ENCODE measurements around the gene CDKAL1. TPM values are rescaled to one million over a fixed set of nuclear protein-coding genes. Genes with fewer than 3 reads are reported as not detected.

Gene CDKAL1
- total RNA-seq, 1 experiment from 2014 or later, result 24.4 TPM

DNA sequence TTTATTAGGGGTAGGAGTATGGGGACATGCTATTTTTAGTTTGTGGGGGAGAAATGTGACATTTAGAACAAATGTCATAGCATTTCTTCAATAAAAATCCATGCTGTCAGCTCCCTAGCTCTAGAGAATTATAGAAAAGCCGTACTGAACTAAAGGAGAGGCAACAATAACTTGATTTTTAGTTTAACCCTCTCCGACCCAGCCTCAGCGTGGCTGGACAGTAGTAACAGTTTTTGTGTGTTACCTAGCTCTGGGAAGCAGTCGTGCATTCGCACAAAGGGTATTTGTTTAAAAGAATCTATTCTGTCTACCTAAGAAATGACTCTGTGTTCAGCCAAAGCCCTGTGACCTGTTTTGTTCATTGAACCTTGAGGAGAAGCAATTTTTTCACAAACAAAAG, 616.9 kb downstream of the CDKAL1 start:
- no peaks in the 10 kb centered on the region for H3K27me3 ChIP-seq (ENCODE audit: control insufficient read depth, insufficient read depth, low read length)
- no peak overlapping the region for H3K4me3 ChIP-seq (ENCODE audit: insufficient read depth, low read depth, low read length)
- DNase-seq, result no peak
- H3K36me3 ChIP-seq (replicated peaks; ENCODE audit: control insufficient read depth, insufficient read depth, low read length), result no peaks in the 10 kb centered on the region

DNA sequence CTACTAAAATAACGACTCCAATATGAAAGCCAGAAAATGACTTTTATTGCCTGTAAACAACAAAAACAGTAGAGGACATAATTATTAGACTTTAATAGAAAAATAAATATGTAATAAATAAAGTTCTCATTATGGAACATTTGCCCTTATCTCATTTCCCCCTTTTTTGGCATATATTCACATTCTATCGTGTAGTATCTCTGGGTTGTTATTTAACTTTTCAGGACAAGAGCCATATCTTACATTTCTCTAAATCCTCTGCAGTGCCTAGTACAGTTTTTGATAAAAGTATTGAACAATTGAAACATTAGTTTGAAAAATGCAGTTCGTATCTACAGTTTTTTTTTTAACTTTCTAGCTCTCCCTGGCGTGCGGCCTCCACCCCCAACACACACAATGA, 617.3 kb downstream of the CDKAL1 start:
- DNase-seq, result no peak
- Histone ChIP-seq H3K36me3 (replicated peaks; ENCODE audit: control insufficient read depth, insufficient read depth, low read length) (no peaks in the 10 kb centered on the region), H3K27me3 (ENCODE audit: control insufficient read depth, insufficient read depth, low read length) (no peaks in the 10 kb centered on the region), H3K4me3 (ENCODE audit: insufficient read depth, low read depth, low read length) (no peak overlapping the region)

DNA sequence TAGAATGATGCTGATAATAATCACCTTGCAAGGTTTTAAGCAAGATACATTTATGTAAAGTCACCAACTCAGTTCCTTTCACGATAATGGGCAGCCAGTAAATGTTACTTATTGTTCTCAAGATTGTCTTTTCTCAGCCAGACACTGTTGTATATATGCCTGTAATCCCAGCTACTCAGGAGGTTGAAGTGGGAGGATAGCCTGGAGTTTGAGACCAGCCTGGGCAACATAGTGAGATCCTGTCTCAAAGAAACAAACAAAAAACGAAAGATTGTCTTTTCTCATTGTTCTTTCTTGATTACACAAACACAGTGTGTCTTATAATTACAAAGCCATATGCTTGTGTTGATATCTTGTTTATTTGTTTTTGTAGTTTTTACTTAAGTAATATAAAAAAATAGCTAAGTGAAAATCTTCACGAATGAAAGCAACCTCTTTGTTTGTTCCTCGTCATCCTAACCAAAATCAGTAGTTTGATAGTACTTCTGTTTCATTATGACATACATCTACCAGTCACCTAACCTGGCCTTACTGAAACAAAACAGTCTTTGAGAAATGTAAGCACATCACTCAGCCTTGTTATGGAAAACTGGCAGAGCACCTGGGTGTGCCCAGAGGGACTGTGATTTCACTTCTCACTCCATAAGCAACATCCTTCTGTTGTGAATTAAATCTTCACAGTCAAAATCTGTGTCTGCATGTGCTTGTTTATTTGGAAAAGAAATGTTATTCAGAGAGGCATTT, 623.1 kb downstream of the CDKAL1 start:
- no peak for DNase-seq
- Histone ChIP-seq H3K27me3 (ENCODE audit: control insufficient read depth, insufficient read depth, low read length) (no peaks in the 10 kb centered on the region), H3K4me3 (ENCODE audit: insufficient read depth, low read depth, low read length) (no peak overlapping the region), H3K36me3 (replicated peaks; ENCODE audit: control insufficient read depth, insufficient read depth, low read length) (no peaks in the 10 kb centered on the region)

DNA sequence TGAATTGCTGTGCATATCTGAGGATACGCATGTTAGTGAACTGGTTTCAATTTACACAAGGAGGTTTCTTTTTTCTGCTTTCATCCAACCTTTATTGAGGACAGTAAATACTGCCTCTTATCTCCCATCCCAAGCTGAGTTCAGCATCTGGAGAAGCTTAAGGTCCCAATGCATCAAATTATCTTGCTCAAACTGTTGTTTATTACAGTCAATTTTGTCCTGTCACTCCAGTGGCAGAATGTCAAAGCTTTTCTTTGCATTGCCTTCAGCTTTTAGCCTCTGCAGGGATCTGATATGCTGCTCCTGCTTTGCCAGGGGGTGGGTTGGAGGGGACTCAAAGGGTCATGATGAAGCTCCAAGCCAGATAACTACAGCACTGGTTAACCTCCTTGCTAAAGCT, 623.9 kb downstream of the CDKAL1 start:
- Histone ChIP-seq H3K4me3 (ENCODE audit: insufficient read depth, low read depth, low read length) (no peak overlapping the region), H3K36me3 (replicated peaks; ENCODE audit: control insufficient read depth, insufficient read depth, low read length) (no peaks in the 10 kb centered on the region), H3K27me3 (ENCODE audit: control insufficient read depth, insufficient read depth, low read length) (no peaks in the 10 kb centered on the region)
- DNase-seq, result no peak

DNA sequence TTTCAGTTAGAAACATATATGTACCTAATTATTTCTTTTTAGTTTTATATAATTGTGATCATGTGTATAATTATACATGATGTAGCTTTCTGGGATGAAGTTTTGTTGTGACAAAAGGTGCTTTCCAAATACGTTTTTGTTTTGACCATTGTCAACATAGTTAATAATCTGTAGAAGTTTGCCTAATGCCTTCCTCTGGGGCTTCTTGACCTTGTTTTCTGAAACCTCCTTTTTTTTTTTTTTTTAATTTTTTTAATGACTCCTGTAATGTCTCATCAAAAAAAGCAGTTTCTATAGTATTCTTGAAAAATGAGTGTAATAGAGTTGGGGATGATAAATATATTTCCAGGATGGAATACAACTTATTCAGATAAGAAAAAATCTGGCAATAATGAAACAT, 624.6 kb downstream of the CDKAL1 start:
- H3K4me3 ChIP-seq (ENCODE audit: insufficient read depth, low read depth, low read length), result no peak overlapping the region
- no peaks in the 10 kb centered on the region for H3K27me3 ChIP-seq (ENCODE audit: control insufficient read depth, insufficient read depth, low read length)
- DNase-seq, result no peak
- H3K36me3 ChIP-seq (replicated peaks; ENCODE audit: control insufficient read depth, insufficient read depth, low read length), result no peaks in the 10 kb centered on the region

DNA sequence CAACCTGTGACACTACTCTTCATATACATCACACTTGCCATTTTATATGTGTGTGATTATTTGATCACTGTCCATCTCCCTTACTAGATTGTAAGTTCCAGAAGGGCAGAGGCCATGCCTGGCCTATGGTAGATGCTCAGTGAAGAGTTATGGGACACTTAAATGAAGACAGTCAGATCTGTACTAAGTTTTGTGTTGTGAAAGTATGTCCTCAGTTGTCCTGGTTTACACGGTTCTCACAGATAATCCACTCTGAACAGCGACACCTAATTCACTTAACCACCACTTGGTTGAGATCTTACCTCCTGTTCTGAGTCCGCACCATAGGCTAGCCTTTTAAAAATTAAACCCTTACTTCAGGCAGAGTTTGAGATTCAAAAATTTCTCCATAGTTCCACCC, 625.2 kb downstream of the CDKAL1 start:
- Histone ChIP-seq H3K36me3 (replicated peaks; ENCODE audit: control insufficient read depth, insufficient read depth, low read length) (no peaks in the 10 kb centered on the region), H3K27me3 (ENCODE audit: control insufficient read depth, insufficient read depth, low read length) (no peaks in the 10 kb centered on the region), H3K4me3 (ENCODE audit: insufficient read depth, low read depth, low read length) (no peak overlapping the region)
- DNase-seq, result no peak

DNA sequence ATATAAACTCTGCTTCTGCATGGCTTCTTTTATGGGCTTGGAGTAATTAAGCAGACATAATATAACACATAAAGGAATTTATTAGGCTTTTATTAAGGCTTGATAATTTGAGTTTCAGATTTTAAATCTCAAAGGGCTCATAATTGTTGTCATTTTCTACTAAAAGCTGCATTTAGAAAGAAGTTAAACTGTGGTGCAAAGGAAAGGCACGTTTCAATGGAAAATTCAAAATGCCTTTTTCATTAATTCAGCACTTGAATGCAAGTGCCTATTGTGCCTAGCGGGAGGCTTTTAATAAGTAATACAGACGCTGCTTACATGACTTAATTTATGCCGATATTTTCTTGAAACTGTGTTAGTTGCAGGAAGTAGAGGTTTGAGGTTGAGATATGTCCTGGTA, 627.5 kb downstream of the CDKAL1 start:
- Histone ChIP-seq H3K4me3 (ENCODE audit: insufficient read depth, low read depth, low read length) (no peak overlapping the region), H3K36me3 (replicated peaks; ENCODE audit: control insufficient read depth, insufficient read depth, low read length) (no peaks in the 10 kb centered on the region), H3K27me3 (ENCODE audit: control insufficient read depth, insufficient read depth, low read length) (no peaks in the 10 kb centered on the region)
- DNase-seq, result no peak

DNA sequence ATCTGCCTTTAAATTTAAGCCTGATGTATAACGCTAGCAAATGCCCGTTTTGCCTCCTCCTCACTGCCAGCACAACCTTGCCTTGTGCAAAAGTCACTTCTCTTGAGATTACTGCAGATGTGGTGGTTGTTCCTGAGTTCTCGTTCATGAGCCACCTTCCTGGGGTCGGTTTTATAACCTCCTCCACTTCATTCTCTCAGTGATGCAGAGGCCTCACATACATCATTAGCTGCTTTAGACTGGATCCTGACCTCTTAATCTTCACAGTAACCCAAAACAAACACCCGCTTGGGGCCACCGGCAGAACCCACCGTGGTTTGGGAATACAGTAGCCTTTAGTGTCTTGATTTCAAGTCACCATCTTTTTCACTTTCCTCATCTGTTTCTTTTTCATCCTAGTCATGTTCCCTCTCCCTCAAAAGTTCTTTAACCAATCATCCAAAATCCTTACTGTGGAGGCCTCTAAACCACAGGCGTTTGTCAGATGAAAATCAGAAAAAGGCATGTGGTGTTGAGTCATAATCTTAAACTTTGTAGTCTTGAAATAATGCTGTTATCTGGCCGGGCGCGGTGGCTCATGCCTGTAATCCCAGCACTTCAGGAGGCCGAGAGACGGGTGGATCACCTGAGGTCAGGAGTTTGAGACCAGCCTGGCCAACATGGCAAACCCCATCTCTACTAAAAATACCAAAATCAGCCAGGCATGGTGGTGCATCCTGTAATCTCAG, 629.0 kb downstream of the CDKAL1 start:
- Histone ChIP-seq H3K36me3 (replicated peaks; ENCODE audit: control insufficient read depth, insufficient read depth, low read length) (no peaks in the 10 kb centered on the region), H3K27me3 (ENCODE audit: control insufficient read depth, insufficient read depth, low read length) (no peaks in the 10 kb centered on the region), H3K4me3 (ENCODE audit: insufficient read depth, low read depth, low read length) (no peak overlapping the region)
- DNase-seq, result no peak

DNA sequence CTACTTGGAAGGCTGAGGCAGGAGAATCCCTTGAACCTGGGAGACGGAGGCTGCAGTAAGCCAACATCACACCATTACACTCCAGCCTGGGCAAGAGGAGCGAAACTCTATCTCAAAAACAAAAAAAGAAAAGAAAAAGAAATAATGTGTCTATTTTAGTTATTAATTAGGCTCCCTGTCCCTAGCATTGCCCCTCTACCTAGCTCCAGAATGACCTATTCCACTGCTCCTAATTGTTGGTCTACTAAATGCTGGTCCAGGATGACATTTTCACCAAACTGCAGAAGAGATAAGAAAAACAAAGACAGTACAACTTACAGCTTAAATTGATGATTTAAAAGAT, 629.6 kb downstream of the CDKAL1 start:
- Histone ChIP-seq H3K4me3 (ENCODE audit: insufficient read depth, low read depth, low read length) (no peak overlapping the region), H3K36me3 (replicated peaks; ENCODE audit: control insufficient read depth, insufficient read depth, low read length) (no peaks in the 10 kb centered on the region), H3K27me3 (ENCODE audit: control insufficient read depth, insufficient read depth, low read length) (no peaks in the 10 kb centered on the region)
- no peak for DNase-seq

DNA sequence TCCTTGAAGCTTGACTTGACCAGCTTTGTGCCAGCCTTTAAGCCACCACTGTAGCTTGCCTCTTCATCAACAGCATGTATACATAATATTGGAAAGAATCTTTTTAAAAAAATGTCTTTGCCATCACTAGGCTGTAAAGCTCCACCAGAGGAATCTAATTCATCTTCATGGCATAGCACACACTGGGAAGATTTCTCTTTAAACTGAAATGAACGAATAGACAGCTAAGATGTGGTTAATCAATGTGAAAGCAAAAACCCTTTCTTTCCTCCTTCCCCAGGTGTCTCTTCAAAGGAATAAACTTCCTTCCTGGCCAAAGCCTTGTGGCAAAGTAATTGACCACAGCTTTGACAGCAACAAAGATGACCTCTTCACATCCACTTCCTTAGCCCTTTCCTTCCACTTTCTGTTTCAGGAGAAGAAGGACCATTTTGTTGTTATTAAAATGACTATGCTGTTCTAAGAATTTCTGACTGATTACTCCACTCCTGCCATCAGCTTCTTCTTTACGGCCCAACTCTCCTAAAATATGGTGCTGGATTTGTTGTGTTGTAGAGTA, 630.6 kb downstream of the CDKAL1 start:
- Histone ChIP-seq H3K27me3 (ENCODE audit: control insufficient read depth, insufficient read depth, low read length) (no peaks in the 10 kb centered on the region), H3K36me3 (replicated peaks; ENCODE audit: control insufficient read depth, insufficient read depth, low read length) (no peaks in the 10 kb centered on the region), H3K4me3 (ENCODE audit: insufficient read depth, low read depth, low read length) (no peak overlapping the region)
- DNase-seq, result no peak

DNA sequence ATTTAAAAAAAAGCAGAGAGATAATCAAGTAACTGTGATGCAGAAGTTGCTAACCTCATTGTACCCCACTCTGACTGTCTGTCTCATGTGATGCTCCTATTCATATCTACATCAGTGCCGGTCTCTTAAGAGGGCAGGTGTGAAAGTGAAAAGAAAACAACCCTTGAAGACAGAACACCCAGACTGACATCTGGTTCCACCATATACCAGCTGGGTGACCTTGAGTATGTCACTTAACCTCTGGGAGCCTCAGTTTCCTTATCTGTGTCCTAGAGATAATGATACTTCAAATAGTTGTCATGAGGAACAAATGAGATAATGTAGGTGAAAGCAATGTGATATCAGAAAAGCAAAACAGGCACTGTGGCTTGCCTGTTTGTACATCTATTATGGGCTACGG, 632.5 kb downstream of the CDKAL1 start:
- Histone ChIP-seq H3K4me3 (ENCODE audit: insufficient read depth, low read depth, low read length) (no peak overlapping the region), H3K36me3 (replicated peaks; ENCODE audit: control insufficient read depth, insufficient read depth, low read length) (no peaks in the 10 kb centered on the region), H3K27me3 (ENCODE audit: control insufficient read depth, insufficient read depth, low read length) (no peaks in the 10 kb centered on the region)
- no peak for DNase-seq

DNA sequence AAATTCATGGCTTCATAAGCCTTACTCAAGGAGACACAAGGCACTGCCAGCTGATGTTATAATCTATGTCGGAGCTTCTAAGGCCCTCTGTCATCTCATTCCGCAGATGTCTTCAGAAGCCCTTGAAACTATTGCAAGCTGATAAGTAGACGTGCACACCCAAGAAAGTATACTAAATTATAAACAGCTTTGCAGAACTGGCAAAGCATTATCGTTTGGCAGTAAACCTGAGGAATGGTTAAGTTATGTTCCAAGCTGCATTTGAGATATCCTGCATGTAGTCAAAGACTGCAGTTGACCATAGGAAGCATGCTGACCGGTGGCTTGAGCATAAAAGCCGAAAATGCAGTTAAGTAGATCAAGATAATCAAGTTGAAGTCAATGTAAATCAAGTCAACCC, 633.5 kb downstream of the CDKAL1 start:
- no peaks in the 10 kb centered on the region for H3K27me3 ChIP-seq (ENCODE audit: control insufficient read depth, insufficient read depth, low read length)
- no peak overlapping the region for H3K4me3 ChIP-seq (ENCODE audit: insufficient read depth, low read depth, low read length)
- DNase-seq, result no peak
- no peaks in the 10 kb centered on the region for H3K36me3 ChIP-seq (replicated peaks; ENCODE audit: control insufficient read depth, insufficient read depth, low read length)

DNA sequence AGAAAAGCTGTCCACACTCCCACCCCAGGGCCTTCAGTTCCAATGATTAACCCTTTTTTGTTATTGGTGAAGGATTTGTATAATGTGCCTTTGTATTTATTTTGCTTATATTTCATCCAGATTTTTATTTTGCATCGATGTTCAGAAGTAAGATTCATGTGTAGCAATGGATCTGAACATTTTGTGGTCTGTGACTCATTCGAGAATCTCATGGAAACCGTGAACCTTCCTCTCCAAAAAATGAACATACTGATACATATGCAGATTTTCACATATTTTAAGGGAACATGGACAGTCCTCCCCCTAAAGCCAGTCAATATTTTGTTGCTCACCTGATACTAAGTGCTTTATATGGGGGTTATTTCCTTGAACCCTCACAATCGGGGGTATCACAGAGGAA, 637.5 kb downstream of the CDKAL1 start:
- DNase-seq, result no peak
- Histone ChIP-seq H3K27me3 (ENCODE audit: control insufficient read depth, insufficient read depth, low read length) (no peaks in the 10 kb centered on the region), H3K36me3 (replicated peaks; ENCODE audit: control insufficient read depth, insufficient read depth, low read length) (no peaks in the 10 kb centered on the region), H3K4me3 (ENCODE audit: insufficient read depth, low read depth, low read length) (no peak overlapping the region)

DNA sequence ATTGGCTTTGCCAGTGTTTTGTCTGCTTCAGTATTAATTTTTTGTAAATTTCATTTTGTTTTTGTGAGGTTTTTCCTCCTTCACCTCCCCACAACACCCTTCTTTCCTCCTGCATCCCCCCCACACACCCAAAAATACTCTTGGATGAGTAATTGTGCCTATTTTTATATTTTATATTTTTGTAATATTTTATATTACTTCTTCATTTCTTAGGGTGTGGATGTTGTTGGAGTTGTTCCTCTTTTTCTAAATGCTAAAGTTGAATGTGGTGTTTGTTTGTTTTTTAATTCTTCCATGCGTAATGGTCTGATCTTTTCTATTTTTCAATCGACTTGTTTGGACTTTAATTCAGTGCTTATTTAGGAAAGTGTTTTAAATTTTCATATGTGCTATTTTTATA, 638.8 kb downstream of the CDKAL1 start:
- DNase-seq, result no peak
- no peaks in the 10 kb centered on the region for H3K27me3 ChIP-seq (ENCODE audit: control insufficient read depth, insufficient read depth, low read length)
- no peak overlapping the region for H3K4me3 ChIP-seq (ENCODE audit: insufficient read depth, low read depth, low read length)
- H3K36me3 ChIP-seq (replicated peaks; ENCODE audit: control insufficient read depth, insufficient read depth, low read length), result no peaks in the 10 kb centered on the region

DNA sequence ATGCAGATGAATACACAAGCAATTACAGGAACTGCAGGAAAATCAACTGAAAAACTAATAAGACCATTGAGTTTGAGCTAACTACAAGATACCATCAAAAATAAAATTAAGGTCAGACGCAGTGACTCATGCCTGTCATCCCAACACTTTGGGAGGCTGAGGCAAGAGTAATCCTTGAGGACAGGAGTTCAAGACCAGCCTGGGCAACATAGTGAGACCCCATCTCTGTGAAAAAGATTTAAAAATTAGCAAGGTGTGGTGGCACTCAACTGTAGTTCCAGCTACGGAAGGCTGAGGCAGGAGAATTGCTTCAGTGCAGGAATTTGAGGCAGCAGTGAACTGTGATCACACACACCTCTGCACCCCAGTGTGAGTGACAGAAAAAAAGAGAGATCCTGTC, 639.4 kb downstream of the CDKAL1 start:
- Histone ChIP-seq H3K4me3 (ENCODE audit: insufficient read depth, low read depth, low read length) (no peak overlapping the region), H3K36me3 (replicated peaks; ENCODE audit: control insufficient read depth, insufficient read depth, low read length) (no peaks in the 10 kb centered on the region), H3K27me3 (ENCODE audit: control insufficient read depth, insufficient read depth, low read length) (no peaks in the 10 kb centered on the region)
- no peak for DNase-seq

Measured in H7 (cell line).